Transverse colon (tissue), 4 donors: ENCODE results near the gene DTL. TPM values are rescaled to one million over a fixed set of nuclear protein-coding genes. Genes with fewer than 3 reads are reported as not detected.

Experiments used
- DNase-seq: peaks from one replicate; pipeline ENCODE4 v3.0.0-alpha.2; 2019
- H3K27ac ChIP-seq, 4 donors: fragments of 200-600 bp; sonication (generic); 2 replicates each; pipeline ENCODE4 v1.5.1; 2016 to 2018; ENCODE audit warnings: inconsistent platforms in 4 of 4
- H3K27me3 ChIP-seq: fragments of 200-600 bp; sonication (generic); 2 replicates; pipeline ENCODE4 v1.5.1; 2017; ENCODE audit warnings: inconsistent platforms
- H3K36me3 ChIP-seq, 4 donors: fragments of 200-600 bp; sonication (generic); 2 replicates each; pipeline ENCODE4 v1.5.1; 2017 to 2019; ENCODE audit warnings: inconsistent platforms in 4 of 4
- H3K4me1 ChIP-seq, 4 donors: fragments of 200-600 bp; sonication (generic); 2 replicates each; pipeline ENCODE4 v1.5.1; 2017 to 2020; ENCODE audit warnings: inconsistent platforms in 4 of 4
- H3K4me3 ChIP-seq, 4 donors: fragments of 200-600 bp; sonication (generic); 1 replicate in 1 of 4; 2 replicates in 3 of 4; pipeline versions ENCODE4 v1.5.1 to v1.6.1; 2017 to 2019; ENCODE audit warnings: inconsistent platforms in 4 of 4
- H3K9me3 ChIP-seq, 2 donors: fragments of 200-600 bp; sonication (generic); 2 replicates each; pipeline ENCODE4 v1.5.1; 2017 to 2019; ENCODE audit warnings: inconsistent platforms in 2 of 2
- CTCF ChIP-seq, 5 experiments: fragments of 200-600 bp in 3 of 5; fragments of 450-650 bp in 2 of 5; sonication (generic) in 3 of 5; IDR thresholded peaks; 1 replicate in 2 of 5; 2 replicates in 3 of 5; pipeline ENCODE4 v1.5.1; 2016 to 2017; ENCODE audit warnings: antibody characterized with exemption in 5 of 5, inconsistent platforms in 3 of 5, mild to moderate bottlenecking in 2 of 5, moderate library complexity in 1 of 5
- EP300 ChIP-seq: sonication (generic); formaldehyde crosslinking; IDR thresholded peaks from one replicate; pipeline ENCODE4 v1.6.1; 2017; ENCODE audit warnings: antibody characterized with exemption, low read depth
- POLR2A ChIP-seq: fragments of 450-650 bp; IDR thresholded peaks from one replicate; pipeline ENCODE4 v1.6.1; 2016; ENCODE audit warnings: antibody characterized with exemption, mild to moderate bottlenecking, moderate library complexity
- POLR2AphosphoS5 ChIP-seq, 3 donors: sonication (generic); formaldehyde crosslinking; IDR thresholded peaks; one replicate each; pipeline ENCODE4 v1.6.1; 2016; ENCODE audit warnings: antibody characterized with exemption in 3 of 3
- WGBS, 2 donors: methylation state at CpG; one replicate each; pipeline ENCODE4 v1.1.5; 2018; ENCODE audit warnings: low coverage in 1 of 2; 5-methylcytosine and 5-hydroxymethylcytosine counted together
- in situ Hi-C, 4 donors: fragments of 200-750 bp; cut with MboI; loops; one replicate each; pipeline versions ENCODE4 v1.15.0 to v1.15.1; 2017; ENCODE audit warnings: low sequenced_read_pairs in 3 of 4, low pct_ligation_motif_present in 1 of 4, low pct_unique_long_range_greater_than_20kb in 1 of 4
- intact Hi-C: fragments of 100-400 bp; cut with DNase I; formaldehyde crosslinking; loops from one replicate; pipeline ENCODE4 v1.15.1; 2023; ENCODE audit warnings: low total_unique reads
- total RNA-seq, 4 donors: library from RNA; depleted of rRNA; stranded (reverse); fragments of >200 nt; gene quantifications; one replicate each; pipeline ENCODE4 v1.1.0, GENCODE V29; 2016

The DTL gene
- total RNA-seq, 4 donors from 2014 or later, result 0.16 to 5.0 (median 3.3) TPM; not detected in 1

- in situ Hi-C loops, result no loop called here
- DNase-seq, result no peak
- TF ChIP-seq EP300 (no peak), POLR2A (no peak)
- intact Hi-C loops, result no loop called here
- H3K27me3 ChIP-seq, result no peaks in the 10 kb centered on the region
- no peak overlapping the region for H3K4me3 ChIP-seq
- no peak overlapping the region for H3K27ac ChIP-seq
- no peaks in the 10 kb centered on the region for H3K4me1 ChIP-seq
- H3K36me3 ChIP-seq, result no peaks in the 10 kb centered on the region
- H3K9me3 ChIP-seq, result no peaks in the 10 kb centered on the region
- 92 to 95% methylated on average over 2 of the region's 2 CpGs for WGBS, 2 donors
Observed at GRCh38 chr1:212097360-212097759, 61.8 kb downstream of the DTL start.

GRCh38 chr1:212098310-212098709 lies 62.8 kb downstream of the DTL start:
- DNase-seq, result no peak
- intact Hi-C loops, result no loop called here
- WGBS, 2 donors, result 70 to 97% methylated on average over 2 to 9 of the region's 9 CpGs
- Histone ChIP-seq H3K4me1 (no peaks in the 10 kb centered on the region), H3K9me3 (no peaks in the 10 kb centered on the region), H3K27me3 (no peaks in the 10 kb centered on the region), H3K36me3 (no peaks in the 10 kb centered on the region), H3K27ac (no peak overlapping the region), H3K4me3 (no peak overlapping the region)
- in situ Hi-C loops, result no loop called here
- TF ChIP-seq POLR2A, result no peak
- no peak for TF ChIP-seq EP300
- no peak for TF ChIP-seq CTCF (IDR thresholded peaks at IDR 0.05)
- TF ChIP-seq POLR2AphosphoS5 (IDR thresholded peaks at IDR 0.05), result no peak

GRCh38 chr1:212098771-212099170 lies 63.2 kb downstream of the DTL start:
- in situ Hi-C loops, result no loop called here
- 96% methylated on average over 3 of the region's 3 CpGs; no CpG with 5 or more reads in 1 of the 2 donors for WGBS, 2 donors
- Histone ChIP-seq H3K4me1 (no peaks in the 10 kb centered on the region), H3K4me3 (no peak overlapping the region), H3K9me3 (no peaks in the 10 kb centered on the region), H3K36me3 (no peaks in the 10 kb centered on the region), H3K27me3 (no peaks in the 10 kb centered on the region), H3K27ac (no peak overlapping the region)
- intact Hi-C loops, result no loop called here
- no peak for TF ChIP-seq POLR2A
- TF ChIP-seq POLR2AphosphoS5 (IDR thresholded peaks at IDR 0.05), result no peak
- TF ChIP-seq CTCF (IDR thresholded peaks at IDR 0.05), result no peak
- no peak for TF ChIP-seq EP300
- no peak for DNase-seq

GRCh38 chr1:212101251-212101650 lies 65.7 kb downstream of the DTL start:
- H3K27ac ChIP-seq, result no peak overlapping the region
- DNase-seq, result no peak
- H3K27me3 ChIP-seq, result no peaks in the 10 kb centered on the region
- TF ChIP-seq POLR2A, result no peak
- TF ChIP-seq CTCF (IDR thresholded peaks at IDR 0.05), result no peak
- no peak for TF ChIP-seq EP300
- TF ChIP-seq POLR2AphosphoS5 (IDR thresholded peaks at IDR 0.05), result no peak
- no peaks in the 10 kb centered on the region for H3K9me3 ChIP-seq
- in situ Hi-C loops (no loop called here), intact Hi-C loops (no loop called here)
- peaks cover 0 to 24% (median 15%) of the 10 kb centered on the region in 4 donors for H3K4me1 ChIP-seq
- H3K36me3 ChIP-seq, result no peaks in the 10 kb centered on the region
- H3K4me3 ChIP-seq, result no peak overlapping the region

- in situ Hi-C loops, result no loop called here
- WGBS, 2 donors, result 89 to 100% methylated on average over 2 of the region's 2 CpGs
- DNase-seq, result no peak
- Histone ChIP-seq H3K9me3 (no peaks in the 10 kb centered on the region), H3K4me3 (no peak overlapping the region), H3K36me3 (no peaks in the 10 kb centered on the region), H3K27me3 (no peaks in the 10 kb centered on the region), H3K27ac (no peak overlapping the region), H3K4me1 (peaks cover 0 to 26% (median 15%) of the 10 kb centered on the region in 4 donors)
- no peak for TF ChIP-seq POLR2A
- TF ChIP-seq CTCF (IDR thresholded peaks at IDR 0.05), result no peak
- TF ChIP-seq EP300, result no peak
- no peak for TF ChIP-seq POLR2AphosphoS5 (IDR thresholded peaks at IDR 0.05)
- intact Hi-C loops, result no loop called here
Observed at GRCh38 chr1:212101735-212102134, 66.2 kb downstream of the DTL start.
